Lung (tissue), 12 donors: ENCODE data around the gene GPC6. TPM values are rescaled to one million over a fixed set of nuclear protein-coding genes. Genes with fewer than 3 reads are reported as not detected.

Experiments used
- ATAC-seq: fragments of 200-7000 bp; cut with Tn5 transposase; one replicate; pipeline ENCODE4 v1.9.1; 2020; ENCODE audit warnings: moderate number of reproducible peaks; ENCODE audit not compliant: insufficient read depth, low FRiP score
- DNase-seq, 3 donors: peaks; one replicate each; pipeline ENCODE4 v3.0.0-alpha.2; 2013 to 2017
- H3K27ac ChIP-seq, 2 donors: one replicate each; pipeline ENCODE4 v1.5.1; 2013; ENCODE audit warnings: mild to moderate bottlenecking in 2 of 2, moderate library complexity in 2 of 2, control low read depth in 1 of 2, inconsistent platforms in 1 of 2, low read depth in 1 of 2, low read length in 1 of 2
- H3K27me3 ChIP-seq, 3 donors: one replicate each; pipeline ENCODE4 v1.5.1; 2013; ENCODE audit warnings: low read length in 2 of 3; ENCODE audit not compliant: control insufficient read depth in 3 of 3, insufficient read depth in 3 of 3
- H3K36me3 ChIP-seq, 4 donors: one replicate each; pipeline ENCODE4 v1.5.1; 2013; ENCODE audit warnings: low read length in 4 of 4, mild to moderate bottlenecking in 1 of 4, moderate library complexity in 1 of 4; ENCODE audit not compliant: control insufficient read depth in 4 of 4, insufficient read depth in 4 of 4
- H3K4me1 ChIP-seq, 5 donors: one replicate each; pipeline ENCODE4 v1.5.1; 2013; ENCODE audit warnings: low read length in 5 of 5, mild to moderate bottlenecking in 2 of 5, moderate library complexity in 1 of 5; ENCODE audit not compliant: control insufficient read depth in 5 of 5, insufficient read depth in 5 of 5
- H3K4me3 ChIP-seq: one replicate; pipeline ENCODE4 v1.5.1; 2013; ENCODE audit warnings: mild to moderate bottlenecking, control low read depth, moderate library complexity
- H3K9ac ChIP-seq, 2 donors: one replicate each; pipeline ENCODE4 v1.5.1; 2013; ENCODE audit warnings: low read length in 2 of 2, control low read depth in 1 of 2; ENCODE audit not compliant: insufficient read depth in 1 of 2
- H3K9me3 ChIP-seq, 4 donors: one replicate each; pipeline ENCODE4 v1.5.1; 2013; ENCODE audit warnings: low read length in 3 of 4, mild to moderate bottlenecking in 1 of 4, moderate library complexity in 1 of 4; ENCODE audit not compliant: control insufficient read depth in 4 of 4, insufficient read depth in 3 of 4
- WGBS, 2 donors: extraction: QIAGEN DNeasy Blood & Tissue Kit; methylation state at CpG; one replicate each; pipeline ENCODE4 v1.1.7; 2013; 5-methylcytosine and 5-hydroxymethylcytosine counted together
- polyA plus RNA-seq, 2 donors: library from polyadenylated mRNA; stranded (reverse); fragments of 200-250 nt; gene quantifications; one replicate each; pipeline ENCODE4 v1.2.1, GENCODE V29; 2013
- total RNA-seq, 2 donors: library from RNA; depleted of rRNA in 1 of 2; stranded (reverse); fragments of >200 nt in 1 of 2; gene quantifications; one replicate each; pipeline ENCODE4 v1.2.1, GENCODE V29; 2014 to 2021
- TF ChIP-seq, protein P1 (sequence below): IDR thresholded peaks from 2 replicates; pipeline ENCODE4 v1.5.1; 2012; ENCODE audit warnings: mild to moderate bottlenecking; ENCODE audit errors: control extremely low read depth, extremely low read depth
- donor health status: control.
- donor health status: control.
- donor health status: Bipolar disorder and iron deficiency.
- donor health status: healthy.
- donor health status: DM: yes; HTN: yes; CAD: no.

The GPC6 gene
- total and polyA plus RNA-seq, 4 donors = 0.45 to 31.4 (median 4.8) TPM

DNA sequence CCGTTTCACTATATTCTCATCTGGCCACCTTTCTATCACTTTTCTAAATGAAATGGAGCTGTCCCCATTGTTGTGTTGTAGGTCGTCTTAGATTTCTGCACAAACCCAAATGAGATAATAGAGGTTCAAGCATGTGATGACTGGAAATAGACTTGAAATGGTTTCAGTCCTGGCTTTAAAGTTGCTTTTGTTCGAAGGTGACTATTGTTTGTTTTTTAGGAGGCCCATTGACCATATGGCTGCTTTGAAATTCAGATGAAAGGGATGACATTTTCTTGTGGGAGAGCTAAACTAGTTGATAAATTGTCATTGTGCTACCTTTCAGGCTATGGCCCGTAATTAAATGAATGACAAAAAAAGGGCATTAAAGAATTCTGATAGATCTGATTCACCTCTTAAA is 583.7 kb downstream of the GPC6 start:
- Histone ChIP-seq H3K36me3 (no peaks in the 10 kb centered on the region), H3K4me1 (no peaks in the 10 kb centered on the region), H3K9ac (no peak overlapping the region), H3K9me3 (no peaks in the 10 kb centered on the region), H3K27me3 (no peaks in the 10 kb centered on the region), H3K4me3 (no peak overlapping the region), H3K27ac (no peak overlapping the region)
- ATAC-seq (no peak), DNase-seq (no peak)
- TF ChIP-seq, protein P1, sequence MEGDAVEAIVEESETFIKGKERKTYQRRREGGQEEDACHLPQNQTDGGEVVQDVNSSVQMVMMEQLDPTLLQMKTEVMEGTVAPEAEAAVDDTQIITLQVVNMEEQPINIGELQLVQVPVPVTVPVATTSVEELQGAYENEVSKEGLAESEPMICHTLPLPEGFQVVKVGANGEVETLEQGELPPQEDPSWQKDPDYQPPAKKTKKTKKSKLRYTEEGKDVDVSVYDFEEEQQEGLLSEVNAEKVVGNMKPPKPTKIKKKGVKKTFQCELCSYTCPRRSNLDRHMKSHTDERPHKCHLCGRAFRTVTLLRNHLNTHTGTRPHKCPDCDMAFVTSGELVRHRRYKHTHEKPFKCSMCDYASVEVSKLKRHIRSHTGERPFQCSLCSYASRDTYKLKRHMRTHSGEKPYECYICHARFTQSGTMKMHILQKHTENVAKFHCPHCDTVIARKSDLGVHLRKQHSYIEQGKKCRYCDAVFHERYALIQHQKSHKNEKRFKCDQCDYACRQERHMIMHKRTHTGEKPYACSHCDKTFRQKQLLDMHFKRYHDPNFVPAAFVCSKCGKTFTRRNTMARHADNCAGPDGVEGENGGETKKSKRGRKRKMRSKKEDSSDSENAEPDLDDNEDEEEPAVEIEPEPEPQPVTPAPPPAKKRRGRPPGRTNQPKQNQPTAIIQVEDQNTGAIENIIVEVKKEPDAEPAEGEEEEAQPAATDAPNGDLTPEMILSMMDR = no peak
- WGBS, 2 donors = 67% methylated on average over 4 of the region's 4 CpGs

DNA sequence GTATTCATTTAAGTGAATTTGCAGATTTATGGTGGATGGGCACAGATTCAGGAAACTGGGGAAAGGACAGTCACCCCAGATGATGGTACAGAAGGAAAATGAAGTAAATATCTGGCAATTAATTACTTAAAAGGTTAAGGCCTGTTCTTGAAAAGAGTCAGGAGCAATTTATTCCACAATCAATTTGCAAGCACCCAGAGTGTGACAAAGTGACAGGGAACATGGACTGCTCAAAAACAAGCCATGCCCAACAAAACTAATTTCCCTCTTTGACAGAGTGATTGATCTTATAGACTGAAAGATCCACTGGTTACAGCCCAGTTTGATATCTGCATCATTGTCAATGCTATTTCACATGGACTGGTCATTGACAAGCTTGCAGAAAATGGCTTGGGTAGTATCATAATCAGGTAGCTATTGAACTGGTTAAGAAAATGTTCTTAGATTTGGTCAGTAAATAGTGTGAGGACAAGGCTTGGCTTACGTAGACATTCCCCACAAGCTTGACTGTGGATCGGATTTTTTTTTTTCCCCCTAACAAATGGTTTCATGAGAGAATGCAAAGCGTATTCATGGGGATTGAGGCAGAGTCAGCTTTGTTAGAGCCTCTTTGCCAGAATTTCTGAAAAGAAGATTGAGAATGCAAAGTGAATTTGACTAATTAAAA is 584.6 kb downstream of the GPC6 start:
- ATAC-seq = no peak
- Histone ChIP-seq H3K9ac (no peak overlapping the region), H3K27ac (no peak overlapping the region), H3K4me1 (no peaks in the 10 kb centered on the region), H3K36me3 (no peaks in the 10 kb centered on the region), H3K9me3 (no peaks in the 10 kb centered on the region), H3K4me3 (no peak overlapping the region), H3K27me3 (no peaks in the 10 kb centered on the region)
- no peak for DNase-seq
- WGBS, 2 donors = 88% methylated on average over 3 of the region's 3 CpGs
- TF ChIP-seq, protein P1 = no peak

- H3K9ac ChIP-seq = no peak overlapping the region
- DNase-seq (no peak), ATAC-seq (no peak)
- H3K9me3 ChIP-seq = no peaks in the 10 kb centered on the region
- H3K27ac ChIP-seq = no peak overlapping the region
- H3K27me3 ChIP-seq = no peaks in the 10 kb centered on the region
- H3K4me1 ChIP-seq = no peaks in the 10 kb centered on the region
- H3K36me3 ChIP-seq = no peaks in the 10 kb centered on the region
- H3K4me3 ChIP-seq = no peak overlapping the region
- 79 to 87% methylated on average over 3 of the region's 3 CpGs for WGBS, 2 donors
- TF ChIP-seq, protein P1 = no peak
Observed at GRCh38 chr13:93811738-93812112, 585.1 kb downstream of the GPC6 start.

DNA sequence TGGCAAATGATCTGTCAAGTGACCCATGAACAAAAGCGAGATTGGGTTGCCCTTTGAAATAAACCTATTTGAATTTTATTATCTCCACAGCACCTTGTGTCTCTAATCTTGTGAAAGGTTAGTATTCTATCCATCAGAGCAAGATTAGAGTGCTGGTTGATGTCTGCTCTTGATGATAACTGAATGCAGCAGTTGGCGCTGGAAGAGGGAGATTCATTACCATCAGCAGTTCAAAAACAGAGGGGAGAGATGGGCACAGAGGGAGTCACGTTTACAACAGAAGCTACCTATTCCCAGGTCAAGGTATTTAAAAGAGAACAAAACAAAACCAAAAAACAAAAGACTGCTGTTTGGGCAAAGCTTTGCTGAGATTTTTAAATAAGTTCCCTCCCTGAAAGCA is 588.1 kb downstream of the GPC6 start:
- H3K9me3 ChIP-seq = no peaks in the 10 kb centered on the region
- TF ChIP-seq, protein P1 = no peak
- WGBS, 2 donors = 78 to 81% methylated on average over 3 of the region's 3 CpGs
- no peak overlapping the region for H3K9ac ChIP-seq
- DNase-seq (no peak), ATAC-seq (no peak)
- H3K27ac ChIP-seq = no peak overlapping the region
- H3K4me3 ChIP-seq = no peak overlapping the region
- no peaks in the 10 kb centered on the region for H3K36me3 ChIP-seq
- no peaks in the 10 kb centered on the region for H3K27me3 ChIP-seq
- H3K4me1 ChIP-seq = no peaks in the 10 kb centered on the region
